ENCODE data around the gene KIFBP.

KIFBP gene

GRCh38 chr10:69042838-69043237 lies 54.2 kb downstream of the KIFBP start:
- no peaks in the 10 kb centered on the region for H3K27me3 ChIP-seq (ENCODE audit: insufficient read depth, low read length)
- H3K27ac ChIP-seq (ENCODE audit: low read length): no peak overlapping the region
- H3K9me3 ChIP-seq (ENCODE audit: insufficient read depth, low read depth, low read length): no peaks in the 10 kb centered on the region
- no peaks in the 10 kb centered on the region for H3K4me1 ChIP-seq (ENCODE audit: insufficient read depth, low read length)
- H3K36me3 ChIP-seq (ENCODE audit: insufficient read depth, low read depth, low read length): no peaks in the 10 kb centered on the region
- H3K9ac ChIP-seq (ENCODE audit: low read depth, low read length): no peak overlapping the region
- H3K4me3 ChIP-seq (ENCODE audit: low read length): no peak overlapping the region

GRCh38 chr10:69043931-69044531 lies 55.4 kb downstream of the KIFBP start:
- Histone ChIP-seq H3K36me3 (ENCODE audit: insufficient read depth, low read depth, low read length) (no peaks in the 10 kb centered on the region), H3K4me1 (ENCODE audit: insufficient read depth, low read length) (no peaks in the 10 kb centered on the region), H3K9me3 (ENCODE audit: insufficient read depth, low read depth, low read length) (no peaks in the 10 kb centered on the region), H3K27me3 (ENCODE audit: insufficient read depth, low read length) (no peaks in the 10 kb centered on the region), H3K9ac (ENCODE audit: low read depth, low read length) (no peak overlapping the region), H3K27ac (ENCODE audit: low read length) (no peak overlapping the region), H3K4me3 (ENCODE audit: low read length) (no peak overlapping the region)

DNA sequence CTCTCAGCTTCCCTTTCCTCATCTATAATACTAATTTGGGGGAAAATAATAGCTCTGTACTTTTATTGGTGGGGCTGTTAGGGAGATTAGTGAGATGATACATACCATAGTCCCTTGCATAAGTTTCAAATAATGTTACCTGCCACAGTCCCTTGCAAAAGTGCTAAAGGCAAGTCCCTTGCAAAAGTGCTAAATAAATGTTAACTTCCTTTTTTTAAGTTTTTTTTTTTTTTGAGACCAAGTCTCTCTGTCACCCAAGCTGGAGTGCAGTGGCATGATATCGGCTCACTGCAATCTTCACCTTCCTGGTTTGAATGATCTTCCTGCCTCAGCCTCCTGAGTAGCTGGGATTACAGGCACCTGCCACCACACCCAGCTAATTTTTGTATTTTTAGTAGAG lies 55.9 kb downstream of the KIFBP start:
- H3K9ac ChIP-seq (ENCODE audit: low read depth, low read length): no peak overlapping the region
- H3K9me3 ChIP-seq (ENCODE audit: insufficient read depth, low read depth, low read length): no peaks in the 10 kb centered on the region
- H3K27me3 ChIP-seq (ENCODE audit: insufficient read depth, low read length): no peaks in the 10 kb centered on the region
- no peaks in the 10 kb centered on the region for H3K36me3 ChIP-seq (ENCODE audit: insufficient read depth, low read depth, low read length)
- no peak overlapping the region for H3K4me3 ChIP-seq (ENCODE audit: low read length)
- H3K4me1 ChIP-seq (ENCODE audit: insufficient read depth, low read length): no peaks in the 10 kb centered on the region
- no peak overlapping the region for H3K27ac ChIP-seq (ENCODE audit: low read length)

DNA sequence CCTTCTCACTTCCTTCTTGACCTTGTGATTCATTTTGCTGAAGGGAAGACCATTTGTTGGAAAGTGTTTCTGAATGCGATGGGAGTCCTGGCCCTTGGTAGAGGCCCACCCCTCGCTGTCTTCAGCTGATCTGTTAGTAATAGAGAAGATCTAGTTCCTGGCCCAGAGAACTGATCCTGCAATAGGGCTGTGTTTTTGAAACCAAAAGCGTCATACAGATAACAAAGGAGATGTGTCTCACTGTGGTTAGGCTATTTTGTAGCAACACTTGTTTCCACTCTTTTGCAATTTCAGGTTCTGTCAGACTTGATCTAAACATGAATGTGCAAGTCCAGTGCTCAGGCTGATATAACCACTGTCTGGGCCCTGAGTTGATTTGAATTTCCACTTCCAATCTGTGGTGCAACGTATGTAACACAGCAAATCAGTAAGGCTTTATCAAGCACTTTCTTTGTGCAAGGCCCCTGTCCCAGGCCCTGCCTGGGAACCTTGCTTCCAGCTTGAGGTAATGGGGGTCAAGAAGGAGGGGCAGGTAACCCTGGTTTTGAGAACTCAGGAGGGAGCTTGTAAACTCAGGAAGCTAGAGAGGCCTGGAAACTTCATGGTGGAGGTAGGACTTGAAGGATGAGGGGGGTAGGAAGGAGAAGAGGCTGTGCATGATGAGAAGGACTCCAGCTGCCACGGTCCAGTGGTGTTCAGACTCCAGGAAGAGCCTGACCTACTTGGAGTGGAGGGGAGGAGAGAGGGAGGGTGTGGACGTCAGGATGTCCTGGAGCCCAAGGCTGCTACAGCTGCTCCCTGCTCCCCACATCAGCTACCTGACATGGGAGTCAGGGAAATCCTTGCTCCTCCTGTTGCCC lies 57.1 kb downstream of the KIFBP start:
- no peak overlapping the region for H3K4me3 ChIP-seq (ENCODE audit: low read length)
- H3K27ac ChIP-seq (ENCODE audit: low read length): no peak overlapping the region
- H3K9me3 ChIP-seq (ENCODE audit: insufficient read depth, low read depth, low read length): no peaks in the 10 kb centered on the region
- H3K36me3 ChIP-seq (ENCODE audit: insufficient read depth, low read depth, low read length): no peaks in the 10 kb centered on the region
- no peaks in the 10 kb centered on the region for H3K4me1 ChIP-seq (ENCODE audit: insufficient read depth, low read length)
- no peaks in the 10 kb centered on the region for H3K27me3 ChIP-seq (ENCODE audit: insufficient read depth, low read length)
- H3K9ac ChIP-seq (ENCODE audit: low read depth, low read length): no peak overlapping the region

GRCh38 chr10:69047111-69047832 lies 58.7 kb downstream of the KIFBP start:
- Histone ChIP-seq H3K27ac (ENCODE audit: low read length) (no peak overlapping the region), H3K36me3 (ENCODE audit: insufficient read depth, low read depth, low read length) (no peaks in the 10 kb centered on the region), H3K4me3 (ENCODE audit: low read length) (no peak overlapping the region), H3K4me1 (ENCODE audit: insufficient read depth, low read length) (peaks cover 4% of the 10 kb centered on the region; the same call in 1 of the 2 replicates), H3K9ac (ENCODE audit: low read depth, low read length) (no peak overlapping the region), H3K9me3 (ENCODE audit: insufficient read depth, low read depth, low read length) (no peaks in the 10 kb centered on the region), H3K27me3 (ENCODE audit: insufficient read depth, low read length) (no peaks in the 10 kb centered on the region)

- Histone ChIP-seq H3K36me3 (ENCODE audit: insufficient read depth, low read depth, low read length) (no peaks in the 10 kb centered on the region), H3K27ac (ENCODE audit: low read length) (no peak overlapping the region), H3K9me3 (ENCODE audit: insufficient read depth, low read depth, low read length) (no peaks in the 10 kb centered on the region), H3K4me1 (ENCODE audit: insufficient read depth, low read length) (peaks cover 7% of the 10 kb centered on the region; the same call in 1 of the 2 replicates), H3K4me3 (ENCODE audit: low read length) (no peak overlapping the region), H3K27me3 (ENCODE audit: insufficient read depth, low read length) (no peaks in the 10 kb centered on the region), H3K9ac (ENCODE audit: low read depth, low read length) (no peak overlapping the region)
Measured at GRCh38 chr10:69048103-69048502, 59.5 kb downstream of the KIFBP start.

DNA sequence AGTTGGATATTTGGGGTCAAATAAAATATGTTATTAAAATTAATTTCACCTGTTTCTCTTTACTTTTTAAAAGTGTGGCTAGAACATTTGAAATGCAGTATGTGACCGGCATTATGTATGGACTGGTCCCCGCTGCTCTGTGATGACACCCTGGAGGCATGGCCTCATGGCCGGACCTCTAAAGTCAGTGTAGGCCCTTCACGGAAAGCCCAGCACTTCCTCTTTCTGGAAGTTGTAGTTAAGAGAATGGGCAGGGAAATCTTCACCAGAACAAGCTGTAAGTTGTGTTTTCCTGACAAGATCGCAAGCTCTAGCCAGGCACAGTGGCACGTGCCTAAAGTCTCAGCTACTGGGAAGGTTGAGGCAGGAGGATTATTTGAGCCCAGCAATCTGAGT lies 61.0 kb downstream of the KIFBP start:
- Histone ChIP-seq H3K36me3 (ENCODE audit: insufficient read depth, low read depth, low read length) (no peaks in the 10 kb centered on the region), H3K9ac (ENCODE audit: low read depth, low read length) (no peak overlapping the region), H3K4me3 (ENCODE audit: low read length) (no peak overlapping the region), H3K4me1 (ENCODE audit: insufficient read depth, low read length) (peaks cover 7% of the 10 kb centered on the region; the same call in 1 of the 2 replicates), H3K27me3 (ENCODE audit: insufficient read depth, low read length) (no peaks in the 10 kb centered on the region), H3K27ac (ENCODE audit: low read length) (no peak overlapping the region), H3K9me3 (ENCODE audit: insufficient read depth, low read depth, low read length) (no peaks in the 10 kb centered on the region)

- H3K9ac ChIP-seq (ENCODE audit: low read depth, low read length): no peak overlapping the region
Measured at GRCh38 chr10:69051303-69051702, 62.7 kb downstream of the KIFBP start.

GRCh38 chr10:69051710-69052487 lies 63.3 kb downstream of the KIFBP start:
- H3K9ac ChIP-seq (ENCODE audit: low read depth, low read length): no peak overlapping the region
- peaks cover 7% of the 10 kb centered on the region; the same call in 1 of the 2 replicates for H3K4me1 ChIP-seq (ENCODE audit: insufficient read depth, low read length)
- H3K4me3 ChIP-seq (ENCODE audit: low read length): no peak overlapping the region
- no peaks in the 10 kb centered on the region for H3K36me3 ChIP-seq (ENCODE audit: insufficient read depth, low read depth, low read length)
- H3K27ac ChIP-seq (ENCODE audit: low read length): no peak overlapping the region
- no peaks in the 10 kb centered on the region for H3K9me3 ChIP-seq (ENCODE audit: insufficient read depth, low read depth, low read length)
- no peaks in the 10 kb centered on the region for H3K27me3 ChIP-seq (ENCODE audit: insufficient read depth, low read length)

More at GRCh38 chr10:69051303-69051702, 62.7 kb downstream of the KIFBP start:
- no peaks in the 10 kb centered on the region for H3K27me3 ChIP-seq (ENCODE audit: insufficient read depth, low read length)
- H3K4me3 ChIP-seq (ENCODE audit: low read length): no peak overlapping the region
- H3K4me1 ChIP-seq (ENCODE audit: insufficient read depth, low read length): peaks cover 7% of the 10 kb centered on the region; the same call in 1 of the 2 replicates
- no peak overlapping the region for H3K27ac ChIP-seq (ENCODE audit: low read length)
- H3K9me3 ChIP-seq (ENCODE audit: insufficient read depth, low read depth, low read length): no peaks in the 10 kb centered on the region
- no peaks in the 10 kb centered on the region for H3K36me3 ChIP-seq (ENCODE audit: insufficient read depth, low read depth, low read length)

DNA sequence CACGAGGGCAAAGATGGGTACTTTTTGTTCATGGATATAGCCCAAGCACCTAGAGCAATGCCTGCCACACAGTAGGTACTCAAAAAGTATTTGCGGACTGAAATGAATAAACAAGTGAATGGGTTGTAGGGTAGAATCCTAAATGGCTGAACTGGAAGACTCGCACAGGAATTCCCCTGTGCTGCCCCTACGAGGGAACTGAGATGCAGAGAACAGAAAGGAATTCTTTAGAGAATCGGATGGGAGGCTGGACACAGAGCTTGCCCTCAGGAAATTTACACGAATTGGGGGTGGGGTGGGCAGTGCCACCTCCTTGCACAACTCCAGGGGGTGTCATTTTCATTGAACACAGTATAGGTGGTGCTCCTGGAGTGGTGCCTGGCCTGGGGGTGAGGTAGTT lies 64.1 kb downstream of the KIFBP start:
- Histone ChIP-seq H3K9ac (ENCODE audit: low read depth, low read length) (no peak overlapping the region), H3K27ac (ENCODE audit: low read length) (no peak overlapping the region), H3K9me3 (ENCODE audit: insufficient read depth, low read depth, low read length) (no peaks in the 10 kb centered on the region), H3K4me1 (ENCODE audit: insufficient read depth, low read length) (peaks cover 7% of the 10 kb centered on the region; the same call in 1 of the 2 replicates), H3K27me3 (ENCODE audit: insufficient read depth, low read length) (no peaks in the 10 kb centered on the region), H3K36me3 (ENCODE audit: insufficient read depth, low read depth, low read length) (no peaks in the 10 kb centered on the region), H3K4me3 (ENCODE audit: low read length) (no peak overlapping the region)

DNA sequence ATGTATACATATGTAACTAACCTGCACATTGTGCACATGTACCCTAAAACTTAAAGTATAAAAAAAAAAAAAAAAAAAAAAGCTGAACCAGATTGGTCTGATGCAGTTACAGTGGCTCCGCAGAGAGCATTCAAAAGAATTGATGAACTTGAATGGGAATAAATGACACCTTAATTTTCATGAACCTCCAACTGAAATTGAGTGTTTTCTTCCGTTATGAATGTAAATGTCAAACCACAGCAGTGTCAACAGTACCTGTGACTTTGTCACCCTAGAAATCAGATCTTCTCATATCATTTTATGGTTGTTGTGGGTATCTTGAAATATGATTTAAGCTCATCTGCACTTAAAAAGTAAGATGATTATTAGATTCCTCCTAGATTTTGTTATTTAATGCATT lies 66.6 kb downstream of the KIFBP start:
- no peak overlapping the region for H3K4me3 ChIP-seq (ENCODE audit: low read length)
- H3K27ac ChIP-seq (ENCODE audit: low read length): no peak overlapping the region
- no peaks in the 10 kb centered on the region for H3K9me3 ChIP-seq (ENCODE audit: insufficient read depth, low read depth, low read length)
- H3K4me1 ChIP-seq (ENCODE audit: insufficient read depth, low read length): peaks cover 7% of the 10 kb centered on the region; the same call in 1 of the 2 replicates
- H3K9ac ChIP-seq (ENCODE audit: low read depth, low read length): no peak overlapping the region
- no peaks in the 10 kb centered on the region for H3K36me3 ChIP-seq (ENCODE audit: insufficient read depth, low read depth, low read length)
- no peaks in the 10 kb centered on the region for H3K27me3 ChIP-seq (ENCODE audit: insufficient read depth, low read length)
